GM12878 (cell line): Measurements from ENCODE around the gene ANO6.

Experiments
- ATF2 ChIP-seq: IDR thresholded peaks from 2 replicates; pipeline ENCODE4 v1.6.1; 2012; ENCODE audit warnings: low read length, inconsistent platforms
- BMI1 ChIP-seq: fragments of 450-650 bp; IDR thresholded peaks from 2 replicates; pipeline ENCODE4 v1.6.1; 2016; ENCODE audit warnings: mild to moderate bottlenecking, moderate library complexity, borderline replicate concordance
- CREM ChIP-seq: IDR thresholded peaks from 2 replicates; pipeline ENCODE4 v1.6.1; 2014; ENCODE audit warnings: antibody characterized with exemption, low read depth
- FOS ChIP-seq: IDR thresholded peaks from 3 replicates; pipeline ENCODE4 v1.6.1; 2011; ENCODE audit warnings: borderline replicate concordance; ENCODE audit not compliant: insufficient read length; ENCODE audit errors: extremely low read depth
- HDAC2 ChIP-seq: fragments of 200-600 bp; sonication (generic); IDR thresholded peaks from 2 replicates; pipeline ENCODE4 v1.6.1; 2017
- HSF1 ChIP-seq: fragments of 150-350 bp; IDR thresholded peaks from 2 replicates; pipeline ENCODE4 v1.6.1; 2014; ENCODE audit warnings: mild to moderate bottlenecking, low read depth, low read length
- KDM1A ChIP-seq: fragments of 200-600 bp; sonication (generic); IDR thresholded peaks from 2 replicates; pipeline ENCODE4 v1.6.1; 2016; ENCODE audit warnings: borderline replicate concordance
- MYC ChIP-seq: IDR thresholded peaks from 2 replicates; pipeline ENCODE4 v1.6.1; 2011; ENCODE audit warnings: mild to moderate bottlenecking, low read length, moderate library complexity, inconsistent platforms; ENCODE audit not compliant: insufficient read depth, insufficient replicate concordance, insufficient read length, severe bottlenecking
- NKRF ChIP-seq: fragments of 450-650 bp; conservative IDR thresholded peaks from 2 replicates; pipeline ENCODE4 v1.6.1; 2017; ENCODE audit warnings: mild to moderate bottlenecking, moderate library complexity
- POLR2A ChIP-seq: IDR thresholded peaks from 2 replicates; pipeline ENCODE4 v1.6.1; 2011; ENCODE audit warnings: low read depth, mild to moderate bottlenecking, low read length
- TF ChIP-seq, protein P1 (sequence below), 3 experiments: IDR thresholded peaks in 2 of 3; conservative IDR thresholded peaks in 1 of 3; 2 replicates each; pipeline ENCODE4 v1.5.1; 2011; ENCODE audit warnings: low read depth in 3 of 3, low read length in 3 of 3, mild to moderate bottlenecking in 3 of 3, control low read depth in 2 of 3, moderate library complexity in 2 of 3, inconsistent platforms in 1 of 3, mixed read lengths in 1 of 3; ENCODE audit not compliant: control insufficient read depth in 2 of 3, insufficient read depth in 1 of 3; ENCODE audit errors: extremely low read depth in 1 of 3

DNA sequence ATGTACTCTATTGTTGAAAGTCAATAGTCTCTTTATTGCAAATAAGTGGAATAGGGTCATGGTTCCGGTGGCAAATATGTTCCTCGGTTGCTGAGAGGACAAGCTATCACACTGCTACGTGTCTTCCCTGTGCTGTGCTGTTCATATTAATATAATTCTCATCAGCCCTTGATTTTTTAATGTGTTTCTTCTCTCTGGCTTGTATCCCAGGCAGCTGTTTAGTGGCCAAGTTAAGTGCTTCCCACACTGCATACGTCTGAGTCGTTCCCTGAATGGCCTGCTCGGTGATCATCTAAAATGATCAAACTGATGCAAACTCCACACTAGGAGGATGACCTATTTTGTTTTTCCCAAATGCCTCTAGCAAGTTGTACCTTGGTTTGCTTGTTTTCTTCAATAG, 186.4 kb downstream of the ANO6 start:
- TF ChIP-seq HDAC2, result no peak
- no peak for TF ChIP-seq NKRF
- TF ChIP-seq, protein P1, sequence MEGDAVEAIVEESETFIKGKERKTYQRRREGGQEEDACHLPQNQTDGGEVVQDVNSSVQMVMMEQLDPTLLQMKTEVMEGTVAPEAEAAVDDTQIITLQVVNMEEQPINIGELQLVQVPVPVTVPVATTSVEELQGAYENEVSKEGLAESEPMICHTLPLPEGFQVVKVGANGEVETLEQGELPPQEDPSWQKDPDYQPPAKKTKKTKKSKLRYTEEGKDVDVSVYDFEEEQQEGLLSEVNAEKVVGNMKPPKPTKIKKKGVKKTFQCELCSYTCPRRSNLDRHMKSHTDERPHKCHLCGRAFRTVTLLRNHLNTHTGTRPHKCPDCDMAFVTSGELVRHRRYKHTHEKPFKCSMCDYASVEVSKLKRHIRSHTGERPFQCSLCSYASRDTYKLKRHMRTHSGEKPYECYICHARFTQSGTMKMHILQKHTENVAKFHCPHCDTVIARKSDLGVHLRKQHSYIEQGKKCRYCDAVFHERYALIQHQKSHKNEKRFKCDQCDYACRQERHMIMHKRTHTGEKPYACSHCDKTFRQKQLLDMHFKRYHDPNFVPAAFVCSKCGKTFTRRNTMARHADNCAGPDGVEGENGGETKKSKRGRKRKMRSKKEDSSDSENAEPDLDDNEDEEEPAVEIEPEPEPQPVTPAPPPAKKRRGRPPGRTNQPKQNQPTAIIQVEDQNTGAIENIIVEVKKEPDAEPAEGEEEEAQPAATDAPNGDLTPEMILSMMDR (IDR thresholded peaks at IDR 0.05 in 2 of 3, conservative IDR thresholded peaks at IDR 0.05 in 1 of 3; ENCODE audit: control insufficient read depth in 2 of 3, extremely low read depth in 1 of 3, insufficient read depth in 1 of 3, low read depth in 3 of 3, low read length in 3 of 3), result no peak
- TF ChIP-seq CREM, result no peak
- no peak for TF ChIP-seq ATF2
- TF ChIP-seq FOS, result no peak
- TF ChIP-seq POLR2A, result no peak
- TF ChIP-seq HSF1, result no peak
- no peak for TF ChIP-seq MYC
- no peak for TF ChIP-seq BMI1
- no peak for TF ChIP-seq KDM1A
